ENCODE data around the gene NDUFS7. TPM values are rescaled to one million over a fixed set of nuclear protein-coding genes. Genes with fewer than 3 reads are reported as not detected.

NDUFS7 gene
- total and polyA plus RNA-seq, 11 donors = 205 to 717 (median 336) TPM

GRCh38 chr19:1441677-1442438 is 58.2 kb downstream of the NDUFS7 start:
- no peak overlapping the region for H3K4me3 ChIP-seq
- peaks cover 2 to 54% (median 35%) of the 10 kb centered on the region in 12 donors for H3K4me1 ChIP-seq
- TF ChIP-seq POLR2A (IDR thresholded peaks at IDR 0.05) (no peak), CTCF (IDR thresholded peaks at IDR 0.05) (no peak)
- H3K9me3 ChIP-seq = no peaks in the 10 kb centered on the region
- WGBS, 4 donors = 87 to 90% (median 89%) methylated on average over 25 of the region's 25 CpGs
- peaks cover 8 to 38% (median 34%) of the 10 kb centered on the region in 9 donors for H3K36me3 ChIP-seq
- ATAC-seq (no peak), DNase-seq (peak in 1 of 5 donors; percentile 29)
- H3K27ac ChIP-seq = no peak overlapping the region
- peaks cover 7 to 17% (median 16%) of the 10 kb centered on the region in 9 donors for H3K27me3 ChIP-seq
- intact Hi-C loops (cut with DNase I) = loop anchor here in 1 of 10 donors (10.0 kb wide), 1 partner anchor 127 kb away; no protein-coding TSS in a partner anchor

Other genes with a start within 250 kb of the NDUFS7 start
- 10 to 100 TPM in 8 of 9 donors, 1 to 10 TPM in 1; 9.9 to 78.9 (median 20.0) TPM for gene SBNO2, start 209.6 kb upstream of the NDUFS7 start, total RNA-seq
- 10 to 100 TPM; 10.1 to 18.7 TPM for gene SBNO2, start 209.6 kb upstream of the NDUFS7 start, polyA plus RNA-seq
- 10 to 100 TPM; 44.7 to 92.0 (median 50.7) TPM for gene STK11, start 178.1 kb upstream of the NDUFS7 start, total RNA-seq
- 10 to 100 TPM; 49.1 to 56.4 TPM for gene STK11, start 178.1 kb upstream of the NDUFS7 start, polyA plus RNA-seq
- 1 to 10 TPM in 6 of 9 donors, under 1 TPM in 3; 0.60 to 2.2 (median 1.8) TPM for gene CBARP, start 145.9 kb upstream of the NDUFS7 start, total RNA-seq
- gene CBARP, start 145.9 kb upstream of the NDUFS7 start, polyA plus RNA-seq = 1 to 10 TPM; 1.0 to 1.6 TPM
- 100 to 1,000 TPM; 201 to 584 (median 450) TPM for gene ATP5F1D, start 142.2 kb upstream of the NDUFS7 start, total RNA-seq
- gene ATP5F1D, start 142.2 kb upstream of the NDUFS7 start, polyA plus RNA-seq = 1,000 to 10,000 TPM in 1 of 2 donors, 100 to 1,000 TPM in 1; 459 to 1,034 TPM
- gene MIDN, start 135.3 kb upstream of the NDUFS7 start, total RNA-seq = 100 to 1,000 TPM in 1 of 9 donors, 10 to 100 TPM in 8; 25.8 to 115 (median 60.5) TPM
- gene MIDN, start 135.3 kb upstream of the NDUFS7 start, polyA plus RNA-seq = 10 to 100 TPM; 31.5 to 33.6 TPM
- 100 to 1,000 TPM; 149 to 425 (median 269) TPM for gene CIRBP, start 114.6 kb upstream of the NDUFS7 start, total RNA-seq
- gene CIRBP, start 114.6 kb upstream of the NDUFS7 start, polyA plus RNA-seq = 100 to 1,000 TPM; 217 to 282 TPM
- 10 to 100 TPM; 11.6 to 46.7 (median 18.7) TPM for gene FAM174C, start 108.4 kb upstream of the NDUFS7 start, total RNA-seq
- gene FAM174C, start 108.4 kb upstream of the NDUFS7 start, polyA plus RNA-seq = 10 to 100 TPM; 23.8 to 56.4 TPM
- not detected for gene EFNA2, start 98.0 kb upstream of the NDUFS7 start, total RNA-seq
- not detected for gene EFNA2, start 98.0 kb upstream of the NDUFS7 start, polyA plus RNA-seq
- 100 to 1,000 TPM in 1 of 9 donors, 10 to 100 TPM in 8; 35.9 to 167 (median 62.5) TPM for gene GAMT, start 17.6 kb downstream of the NDUFS7 start, total RNA-seq
- gene GAMT, start 17.6 kb downstream of the NDUFS7 start, polyA plus RNA-seq = 100 to 1,000 TPM in 1 of 2 donors, 10 to 100 TPM in 1; 21.9 to 180 TPM
- 100 to 1,000 TPM in 1 of 9 donors, 10 to 100 TPM in 8; 36.8 to 124 (median 78.5) TPM for gene DAZAP1, start 23.7 kb downstream of the NDUFS7 start, total RNA-seq
- 100 to 1,000 TPM in 1 of 2 donors, 10 to 100 TPM in 1; 65.8 to 128 TPM for gene DAZAP1, start 23.7 kb downstream of the NDUFS7 start, polyA plus RNA-seq
- gene RPS15, start 54.5 kb downstream of the NDUFS7 start, total RNA-seq = 1,000 to 10,000 TPM in 2 of 9 donors, 100 to 1,000 TPM in 7; 468 to 2,348 (median 669) TPM
- 1,000 to 10,000 TPM; 2,165 to 2,683 TPM for gene RPS15, start 54.5 kb downstream of the NDUFS7 start, polyA plus RNA-seq
- gene APC2, start 66.2 kb downstream of the NDUFS7 start, total RNA-seq = under 1 TPM in 8 of 9 donors, not detected in 1; 0.04 to 0.72 (median 0.14) TPM
- under 1 TPM; 0.07 to 0.08 TPM for gene APC2, start 66.2 kb downstream of the NDUFS7 start, polyA plus RNA-seq
- 10 to 100 TPM in 8 of 9 donors, 1 to 10 TPM in 1; 9.4 to 29.2 (median 15.7) TPM for gene C19orf25, start 95.3 kb downstream of the NDUFS7 start, total RNA-seq
- gene C19orf25, start 95.3 kb downstream of the NDUFS7 start, polyA plus RNA-seq = 10 to 100 TPM; 27.6 to 27.8 TPM
- gene PCSK4, start 106.4 kb downstream of the NDUFS7 start, total RNA-seq = 1 to 10 TPM in 6 of 9 donors, under 1 TPM in 3; 0.31 to 1.9 (median 1.7) TPM
- under 1 TPM; 0.83 to 0.91 TPM for gene PCSK4, start 106.4 kb downstream of the NDUFS7 start, polyA plus RNA-seq
- gene REEP6, start 107.3 kb downstream of the NDUFS7 start, total RNA-seq = 1 to 10 TPM; 1.9 to 6.0 (median 3.5) TPM
- gene REEP6, start 107.3 kb downstream of the NDUFS7 start, polyA plus RNA-seq = 1 to 10 TPM; 3.6 to 4.1 TPM
- gene ADAMTSL5, start 129.1 kb downstream of the NDUFS7 start, total RNA-seq = 10 to 100 TPM; 24.4 to 53.6 (median 33.9) TPM
- gene ADAMTSL5, start 129.1 kb downstream of the NDUFS7 start, polyA plus RNA-seq = 10 to 100 TPM; 20.8 to 25.5 TPM
- under 1 TPM in 1 of 9 donors, not detected in 8; 0.17 TPM for gene PLK5, start 140.2 kb downstream of the NDUFS7 start, total RNA-seq
- gene PLK5, start 140.2 kb downstream of the NDUFS7 start, polyA plus RNA-seq = under 1 TPM in 1 of 2 donors, not detected in 1; 0.30 TPM
- 10 to 100 TPM in 4 of 9 donors, 1 to 10 TPM in 5; 6.1 to 18.6 (median 9.6) TPM for gene MEX3D, start 184.4 kb downstream of the NDUFS7 start, total RNA-seq
- gene MEX3D, start 184.4 kb downstream of the NDUFS7 start, polyA plus RNA-seq = 1 to 10 TPM; 1.9 to 6.0 TPM
- 100 to 1,000 TPM in 2 of 9 donors, 10 to 100 TPM in 7; 38.6 to 107 (median 62.5) TPM for gene MBD3, start 209.0 kb downstream of the NDUFS7 start, total RNA-seq
- 100 to 1,000 TPM; 110 to 146 TPM for gene MBD3, start 209.0 kb downstream of the NDUFS7 start, polyA plus RNA-seq
- gene UQCR11, start 221.6 kb downstream of the NDUFS7 start, total RNA-seq = 100 to 1,000 TPM; 170 to 982 (median 690) TPM
- 100 to 1,000 TPM; 271 to 329 TPM for gene UQCR11, start 221.6 kb downstream of the NDUFS7 start, polyA plus RNA-seq